AG04449 (cell line): Measurements from ENCODE around the gene SH3RF1.

Experiments used
- CTCF ChIA-PET: fragments of 350-600 bp; formaldehyde crosslinking; extraction: SDS; loops from one replicate; lab custom pipeline; 2021; ENCODE audit warnings: antibody characterized with exemption; lab: Yijun Ruan, JAX
- POLR2A ChIA-PET: fragments of 400-600, 350-600 bp; formaldehyde crosslinking; extraction: SDS; loops from one replicate; lab custom pipeline; 2020; ENCODE audit warnings: antibody characterized with exemption, inconsistent platforms; lab: Yijun Ruan, JAX
- DNase-seq: peaks from one replicate; pipeline ENCODE4 v3.0.0-alpha.2; 2010; ENCODE audit warnings: low read depth, low spot score
- H3K4me3 ChIP-seq: 2 replicates; pipeline ENCODE4 v1.5.1; 2011; ENCODE audit warnings: low read depth, mild to moderate bottlenecking, control low read depth, low read length
- CTCF ChIP-seq: IDR thresholded peaks from one replicate; pipeline ENCODE4 v1.5.1; 2011; ENCODE audit warnings: mild to moderate bottlenecking, moderate library complexity, low read length, control low read depth, inconsistent platforms; ENCODE audit not compliant: insufficient read depth; ENCODE audit errors: missing control alignments

The SH3RF1 gene

GRCh38 chr4:169100670-169101101 is 170.1 kb downstream of the SH3RF1 start:
- TF ChIP-seq CTCF: no peak
- no peak for DNase-seq
- H3K4me3 ChIP-seq: no peak overlapping the region
- POLR2A ChIA-PET: no interaction called here
- CTCF ChIA-PET: interaction anchor here (1.0 to 1.3 kb wide), 4 partner anchors 14 to 79 kb away, joined by 3 to 6 read pairs (median 3); no protein-coding TSS in a partner anchor

DNA sequence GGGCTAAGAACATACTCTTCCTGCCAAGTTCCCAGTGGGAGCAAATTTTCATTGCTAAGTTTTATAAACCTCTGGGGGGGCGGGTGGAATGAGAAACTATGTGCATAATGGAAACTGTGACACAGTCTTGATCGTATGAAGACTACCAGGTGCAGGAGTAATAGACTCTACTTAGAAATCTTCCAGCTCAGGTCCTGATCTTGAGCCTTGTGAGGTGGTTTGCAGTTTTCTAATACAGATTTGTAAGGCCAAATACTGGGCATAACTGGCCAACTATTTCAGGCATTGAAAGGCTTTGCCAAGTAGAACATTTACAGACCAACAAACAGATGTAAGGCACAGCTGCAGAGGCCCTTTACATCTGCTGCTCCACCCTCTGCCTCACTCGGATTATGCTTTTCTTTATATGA is 171.0 kb downstream of the SH3RF1 start:
- H3K4me3 ChIP-seq: no peak overlapping the region
- no peak for TF ChIP-seq CTCF
- DNase-seq: no peak
- ChIA-PET POLR2A (interaction anchor here (1.3 kb wide), 1 partner anchor 30 kb away, joined by 5 read pairs; no protein-coding TSS in a partner anchor), CTCF (interaction anchor here (0.7 to 1.3 kb wide), 5 partner anchors 13 to 394 kb away, joined by 3 to 6 read pairs (median 3); no protein-coding TSS in a partner anchor)

- TF ChIP-seq CTCF: no peak
- no peak overlapping the region for H3K4me3 ChIP-seq
- ChIA-PET CTCF (interaction anchor here (0.7 to 1.3 kb wide), 6 partner anchors 11 to 394 kb away, joined by 3 to 6 read pairs (median 3); no protein-coding TSS in a partner anchor), POLR2A (interaction anchor here (1.3 kb wide), 1 partner anchor 29 kb away, joined by 5 read pairs; no protein-coding TSS in a partner anchor)
- DNase-seq: no peak
These were observed 171.6 kb downstream of the SH3RF1 start for GRCh38 chr4:169098969-169099690.

GRCh38 chr4:169098532-169098931 is 172.2 kb downstream of the SH3RF1 start:
- no peak for DNase-seq
- ChIA-PET POLR2A (interaction anchor here (1.3 kb wide), 1 partner anchor 29 kb away, joined by 5 read pairs; no protein-coding TSS in a partner anchor), CTCF (interaction anchor here (0.7 to 1.3 kb wide), 4 partner anchors 11 to 395 kb away, joined by 3 read pairs; no protein-coding TSS in a partner anchor)
- H3K4me3 ChIP-seq: no peak overlapping the region
- TF ChIP-seq CTCF: no peak

DNA sequence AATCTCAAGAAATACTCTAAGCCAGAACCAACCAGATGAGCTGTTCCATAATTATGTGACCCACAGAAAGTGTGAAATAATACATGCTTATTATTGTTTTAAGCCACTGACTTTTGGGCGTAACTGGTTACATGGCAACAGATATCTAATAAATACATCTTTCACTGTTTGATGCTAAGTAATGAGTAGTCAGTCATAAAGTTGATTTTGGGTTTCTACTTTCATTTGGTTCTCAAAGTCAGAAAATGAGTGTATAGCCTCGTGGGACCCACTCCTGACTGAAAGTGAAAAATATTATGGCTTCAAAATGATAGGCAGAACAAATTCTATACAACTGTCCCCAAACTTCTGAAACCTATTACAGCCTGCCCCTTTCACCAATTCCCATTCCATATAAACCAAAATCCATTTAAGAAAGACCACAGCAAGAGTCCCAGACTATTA is 172.7 kb downstream of the SH3RF1 start:
- TF ChIP-seq CTCF: no peak
- H3K4me3 ChIP-seq: no peak overlapping the region
- no peak for DNase-seq
- POLR2A ChIA-PET: no interaction called here
- CTCF ChIA-PET: interaction anchor here (0.7 to 1.3 kb wide), 3 partner anchors 10 to 26 kb away, joined by 3 read pairs; no protein-coding TSS in a partner anchor

GRCh38 chr4:169096221-169096620 is 174.5 kb downstream of the SH3RF1 start:
- H3K4me3 ChIP-seq: no peak overlapping the region
- TF ChIP-seq CTCF: no peak
- POLR2A ChIA-PET: no interaction called here
- no peak for DNase-seq
- CTCF ChIA-PET: no interaction called here
